Lower lobe of right lung (tissue), 2 donors: ENCODE measurements around the gene SLC25A13. TPM values are rescaled to one million over a fixed set of nuclear protein-coding genes. Genes with fewer than 3 reads are reported as not detected.

Experiments used
- ATAC-seq, 2 donors: fragments of 200-7000 bp; cut with Tn5 transposase; one replicate each; pipeline ENCODE4 v1.9.1; 2020 to 2022; ENCODE audit warnings: mild to moderate bottlenecking in 2 of 2, moderate library complexity in 2 of 2
- DNase-seq: peaks from one replicate; pipeline ENCODE4 v3.0.0-alpha.2; 2020
- H3K27ac ChIP-seq: fragments of 200-600 bp; one replicate; pipeline ENCODE4 v1.8.0; 2022
- H3K27me3 ChIP-seq: fragments of 200-600 bp; one replicate; pipeline ENCODE4 v1.8.0; 2022; ENCODE audit warnings: low read depth
- H3K36me3 ChIP-seq: fragments of 200-600 bp; one replicate; pipeline ENCODE4 v1.8.0; 2022; ENCODE audit warnings: mild to moderate bottlenecking
- H3K4me1 ChIP-seq: fragments of 200-600 bp; one replicate; pipeline ENCODE4 v1.8.0; 2022
- H3K4me3 ChIP-seq: fragments of 200-600 bp; one replicate; pipeline ENCODE4 v1.8.0; 2022; ENCODE audit warnings: mild to moderate bottlenecking
- H3K9me3 ChIP-seq: fragments of 200-600 bp; one replicate; pipeline ENCODE4 v1.8.0; 2022
- intact Hi-C: fragments of 100-400 bp; cut with DNase I; formaldehyde crosslinking; loops from one replicate; pipeline ENCODE4 v1.11.0; 2022
- total RNA-seq: library from RNA; stranded (reverse); fragmentation: NEBNext Ultra II Directional; extraction: Animal tissue kit (Norgen Biotek cat#: 25700); gene quantifications from one replicate; pipeline ENCODE4 v1.2.1, GENCODE V29; 2021
- TF ChIP-seq, protein P1 (sequence below): fragments of 200-600 bp; IDR thresholded peaks from one replicate; pipeline ENCODE4 v1.8.0; 2022; ENCODE audit warnings: antibody characterized with exemption, mild to moderate bottlenecking
- donor health status: DM: no; HTN: yes; CAD: no; lungs with severe emphysema.

Gene SLC25A13
- total RNA-seq, 1 donor from 2014 or later = 24.8 TPM

DNA sequence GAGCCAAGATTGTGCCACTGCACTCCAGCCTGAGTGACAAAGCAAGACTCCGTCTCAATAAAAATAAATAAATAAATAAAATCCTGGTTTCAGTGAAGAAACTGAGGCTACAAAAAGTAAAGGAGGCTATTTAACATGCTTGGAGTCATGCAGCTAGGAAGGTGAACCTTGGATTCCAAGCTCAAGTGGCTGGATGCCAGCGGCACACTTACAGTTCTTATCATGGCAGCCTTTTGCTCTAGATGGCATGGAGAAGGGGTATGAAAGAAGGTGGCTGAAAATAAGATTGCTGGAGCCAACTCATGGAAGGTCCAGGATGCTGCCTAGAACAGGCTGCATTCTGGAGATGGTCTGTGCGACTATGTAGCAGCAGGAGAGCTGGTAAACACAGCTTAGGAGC lies 170.0 kb downstream of the SLC25A13 start:
- H3K27me3 ChIP-seq = no peaks in the 10 kb centered on the region
- no peak for ATAC-seq
- H3K9me3 ChIP-seq = no peaks in the 10 kb centered on the region
- TF ChIP-seq, protein P1, sequence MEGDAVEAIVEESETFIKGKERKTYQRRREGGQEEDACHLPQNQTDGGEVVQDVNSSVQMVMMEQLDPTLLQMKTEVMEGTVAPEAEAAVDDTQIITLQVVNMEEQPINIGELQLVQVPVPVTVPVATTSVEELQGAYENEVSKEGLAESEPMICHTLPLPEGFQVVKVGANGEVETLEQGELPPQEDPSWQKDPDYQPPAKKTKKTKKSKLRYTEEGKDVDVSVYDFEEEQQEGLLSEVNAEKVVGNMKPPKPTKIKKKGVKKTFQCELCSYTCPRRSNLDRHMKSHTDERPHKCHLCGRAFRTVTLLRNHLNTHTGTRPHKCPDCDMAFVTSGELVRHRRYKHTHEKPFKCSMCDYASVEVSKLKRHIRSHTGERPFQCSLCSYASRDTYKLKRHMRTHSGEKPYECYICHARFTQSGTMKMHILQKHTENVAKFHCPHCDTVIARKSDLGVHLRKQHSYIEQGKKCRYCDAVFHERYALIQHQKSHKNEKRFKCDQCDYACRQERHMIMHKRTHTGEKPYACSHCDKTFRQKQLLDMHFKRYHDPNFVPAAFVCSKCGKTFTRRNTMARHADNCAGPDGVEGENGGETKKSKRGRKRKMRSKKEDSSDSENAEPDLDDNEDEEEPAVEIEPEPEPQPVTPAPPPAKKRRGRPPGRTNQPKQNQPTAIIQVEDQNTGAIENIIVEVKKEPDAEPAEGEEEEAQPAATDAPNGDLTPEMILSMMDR = no peak
- no peak overlapping the region for H3K27ac ChIP-seq
- no peak for DNase-seq
- intact Hi-C loops = no loop called here
- no peak overlapping the region for H3K4me3 ChIP-seq
- peaks cover 26% of the 10 kb centered on the region for H3K36me3 ChIP-seq
- no peaks in the 10 kb centered on the region for H3K4me1 ChIP-seq

DNA sequence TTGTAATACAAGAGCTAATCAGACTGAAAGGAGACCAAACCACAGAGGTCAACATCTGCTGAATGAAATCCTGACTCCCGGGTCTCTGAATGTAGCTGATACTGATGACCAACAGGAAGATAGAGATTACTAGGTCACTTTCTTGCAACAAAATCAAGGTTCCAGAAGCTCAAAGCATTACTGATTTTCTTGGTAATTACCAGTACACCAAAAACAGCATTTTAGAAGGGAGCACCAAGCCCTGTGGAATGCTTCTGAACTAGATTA lies 177.7 kb downstream of the SLC25A13 start:
- H3K4me3 ChIP-seq = no peak overlapping the region
- ATAC-seq (no peak), DNase-seq (no peak)
- H3K27me3 ChIP-seq = no peaks in the 10 kb centered on the region
- TF ChIP-seq, protein P1 = no peak
- H3K4me1 ChIP-seq = no peaks in the 10 kb centered on the region
- intact Hi-C loops = no loop called here
- no peak overlapping the region for H3K27ac ChIP-seq
- peaks cover 38% of the 10 kb centered on the region for H3K36me3 ChIP-seq
- no peaks in the 10 kb centered on the region for H3K9me3 ChIP-seq

DNA sequence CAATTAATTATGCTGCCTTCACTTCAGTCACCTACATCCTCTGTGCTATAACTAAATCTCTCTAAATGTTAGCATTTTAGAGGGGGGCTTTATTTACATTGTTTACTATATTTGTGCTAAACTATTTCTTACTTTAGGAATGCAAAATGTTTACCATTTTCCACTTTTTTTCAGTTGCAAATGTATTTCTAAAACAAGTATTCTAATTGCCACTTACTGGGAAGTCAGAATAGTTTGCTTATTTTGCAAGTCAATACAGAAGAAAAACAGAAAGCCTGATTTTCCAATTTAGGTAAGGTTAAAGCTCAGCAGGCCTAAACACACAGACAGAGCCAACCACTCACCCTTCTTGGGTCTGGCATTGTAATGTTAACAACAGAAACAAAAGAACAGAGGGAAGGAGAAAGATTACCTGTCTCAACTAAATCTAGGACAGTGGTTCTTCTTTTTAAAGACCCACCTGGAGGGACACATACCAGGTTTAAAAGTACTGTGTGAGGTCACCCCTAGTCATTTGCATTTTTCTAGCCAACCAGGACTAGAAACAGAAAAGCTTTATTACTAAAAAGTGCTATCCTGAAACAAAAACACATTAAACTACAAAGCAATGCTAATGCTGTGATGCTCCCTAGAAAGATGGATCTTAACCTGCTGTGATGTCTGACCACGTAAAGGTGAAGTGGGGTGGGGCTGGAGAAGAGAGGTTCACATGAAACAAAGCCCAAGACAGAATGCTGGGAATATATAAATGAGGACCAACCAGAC lies 178.2 kb downstream of the SLC25A13 start:
- H3K9me3 ChIP-seq = no peaks in the 10 kb centered on the region
- peaks cover 40% of the 10 kb centered on the region for H3K36me3 ChIP-seq
- no peaks in the 10 kb centered on the region for H3K27me3 ChIP-seq
- no peaks in the 10 kb centered on the region for H3K4me1 ChIP-seq
- H3K4me3 ChIP-seq = no peak overlapping the region
- TF ChIP-seq, protein P1 = no peak
- ATAC-seq = no peak
- DNase-seq = no peak
- intact Hi-C loops = no loop called here
- H3K27ac ChIP-seq = no peak overlapping the region

DNA sequence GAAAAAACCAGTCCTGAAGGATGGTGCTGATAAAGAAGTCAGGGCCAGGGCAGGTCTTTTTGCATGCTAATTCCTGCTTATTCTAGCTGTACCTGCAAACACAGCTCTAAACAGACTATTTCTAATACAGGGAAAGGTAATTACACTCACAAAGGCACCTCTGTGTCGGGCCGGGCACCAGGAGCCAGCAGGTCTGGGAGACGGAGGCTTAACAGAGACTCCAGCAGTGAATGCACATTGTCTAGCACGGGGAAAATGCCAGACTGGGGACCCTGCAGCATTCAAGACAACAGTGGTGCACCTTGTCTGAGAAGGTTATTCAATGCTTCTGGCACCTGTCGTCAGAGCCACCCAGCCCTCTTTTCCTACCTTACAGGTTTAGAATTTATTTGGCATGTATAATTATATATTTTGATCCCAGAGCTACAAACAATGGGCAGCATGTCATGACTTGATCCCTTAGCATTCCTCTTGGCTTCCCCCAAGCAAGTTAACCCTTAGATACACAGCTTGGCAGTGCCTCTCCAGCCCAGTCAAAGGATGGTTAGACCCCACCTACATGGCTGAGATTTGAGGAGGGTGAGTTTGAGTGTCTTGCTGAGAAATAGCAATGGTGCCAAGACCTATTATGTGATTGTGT lies 185.2 kb downstream of the SLC25A13 start:
- no peaks in the 10 kb centered on the region for H3K4me1 ChIP-seq
- H3K27me3 ChIP-seq = no peaks in the 10 kb centered on the region
- intact Hi-C loops = no loop called here
- H3K4me3 ChIP-seq = no peak overlapping the region
- DNase-seq (no peak), ATAC-seq (no peak)
- TF ChIP-seq, protein P1 = no peak
- H3K36me3 ChIP-seq = peaks cover 41% of the 10 kb centered on the region
- no peak overlapping the region for H3K27ac ChIP-seq
- no peaks in the 10 kb centered on the region for H3K9me3 ChIP-seq

DNA sequence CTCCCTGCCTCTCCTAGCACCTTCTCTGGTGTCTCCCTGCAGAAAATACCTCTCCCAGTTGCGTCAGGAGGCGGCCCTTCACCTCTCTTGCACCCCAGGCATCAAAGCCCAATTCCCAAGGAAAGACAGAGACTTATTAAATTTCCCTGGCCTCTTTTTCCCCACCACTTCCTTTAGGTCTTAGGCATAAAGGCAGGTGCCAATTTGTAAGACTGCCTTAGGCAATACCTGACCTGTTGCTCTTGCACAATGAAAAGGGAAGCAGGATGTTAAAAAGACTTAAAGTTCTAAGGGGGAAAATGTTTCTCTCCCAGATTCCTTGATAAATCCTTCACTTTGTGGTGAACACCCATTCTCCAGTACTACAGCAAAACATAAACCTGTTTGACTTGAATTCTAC lies 186.7 kb downstream of the SLC25A13 start:
- H3K27me3 ChIP-seq = no peaks in the 10 kb centered on the region
- DNase-seq (no peak), ATAC-seq (no peak)
- H3K27ac ChIP-seq = no peak overlapping the region
- H3K4me3 ChIP-seq = no peak overlapping the region
- H3K4me1 ChIP-seq = no peaks in the 10 kb centered on the region
- no peaks in the 10 kb centered on the region for H3K9me3 ChIP-seq
- TF ChIP-seq, protein P1 = no peak
- intact Hi-C loops = no loop called here
- peaks cover 48% of the 10 kb centered on the region for H3K36me3 ChIP-seq
